ENCODE data around the gene CEBPZOS.
"Not testable (repeated sequence)": the region's sequence is repeated elsewhere in the genome, so short reads cannot be mapped to it uniquely, and the experiment has no call there.

Gene CEBPZOS

DNA sequence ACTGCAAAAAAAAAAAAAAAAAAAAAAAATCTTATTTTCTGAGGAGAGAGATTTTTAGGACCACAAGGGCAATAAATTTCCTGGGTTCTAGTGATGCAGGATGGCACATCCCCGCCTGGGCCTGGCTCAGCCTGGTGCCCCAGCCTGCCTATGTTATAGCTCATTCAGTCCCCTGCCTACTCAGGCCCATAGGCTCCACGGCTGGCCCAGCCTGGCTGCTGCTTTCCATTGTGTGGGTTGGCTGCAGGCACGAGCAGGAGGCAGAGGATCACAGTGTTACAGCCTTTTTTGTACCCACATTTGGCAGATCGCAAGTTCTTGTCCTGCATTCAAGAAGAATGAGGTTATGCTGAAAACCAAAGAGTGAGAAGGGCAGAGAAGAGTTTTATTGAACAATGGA is 5.0 kb upstream of the CEBPZOS start:
- DNase-seq (ENCODE audit: low read depth) = no peak

DNA sequence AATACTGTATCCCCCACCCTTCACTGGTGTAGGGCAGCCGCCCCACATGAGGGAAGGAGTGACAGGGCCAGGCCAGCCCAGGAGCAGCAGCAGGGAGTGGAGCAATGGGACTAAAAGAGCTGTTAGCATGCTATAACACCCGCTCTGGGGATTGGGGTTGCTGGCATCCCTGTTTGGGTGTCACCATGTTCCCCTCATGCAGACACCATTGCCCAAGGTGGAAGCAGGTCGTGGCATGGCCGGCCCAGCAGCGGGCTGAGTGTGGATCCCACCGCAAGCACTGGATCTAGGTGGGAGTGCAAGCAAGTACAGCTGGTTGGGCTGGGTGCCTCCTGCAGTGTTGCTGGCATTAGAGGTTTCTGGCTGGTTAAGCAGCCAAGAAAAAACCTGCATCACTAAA is 4.5 kb upstream of the CEBPZOS start:
- no peak for DNase-seq (ENCODE audit: low read depth)

DNA sequence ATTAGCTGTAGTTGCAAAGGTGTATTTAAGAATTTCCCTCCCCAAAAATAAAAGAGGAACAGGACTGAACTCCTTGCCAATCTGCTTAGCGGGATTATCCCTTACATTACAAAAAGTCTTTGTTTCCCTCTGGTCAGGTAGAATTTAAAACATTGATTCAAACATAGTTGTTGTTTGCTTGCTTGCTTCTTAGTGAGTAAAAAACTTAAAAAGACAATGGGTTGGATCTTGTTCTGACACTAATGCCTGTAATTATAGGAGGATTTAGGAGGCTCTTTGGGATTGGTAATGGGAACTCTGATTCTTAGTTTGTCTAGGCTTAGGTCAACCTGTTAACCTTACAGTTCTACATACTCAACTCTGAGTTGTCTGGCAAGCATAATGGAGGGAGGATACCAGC is 3.7 kb upstream of the CEBPZOS start:
- no peak for DNase-seq (ENCODE audit: low read depth)

- DNase-seq (ENCODE audit: low read depth) = not testable (repeated sequence)
These were observed 405 bp upstream of the CEBPZOS start for GRCh38 chr2:37195862-37196319.

- no peak for DNase-seq (ENCODE audit: low read depth)
These were observed 2.4 kb downstream of the CEBPZOS start for GRCh38 chr2:37198681-37199065.

GRCh38 chr2:37201208-37201607 is 4.9 kb downstream of the CEBPZOS start:
- DNase-seq (ENCODE audit: low read depth) = no peak

GRCh38 chr2:37201766-37202165 is 5.5 kb downstream of the CEBPZOS start:
- peak; percentile 71 for DNase-seq (ENCODE audit: low read depth)

GRCh38 chr2:37203708-37204107 is 7.4 kb downstream of the CEBPZOS start:
- no peak for DNase-seq (ENCODE audit: low read depth)

- not testable (repeated sequence) for DNase-seq (ENCODE audit: low read depth)
These were observed 8.9 kb downstream of the CEBPZOS start for GRCh38 chr2:37205071-37205661.

DNA sequence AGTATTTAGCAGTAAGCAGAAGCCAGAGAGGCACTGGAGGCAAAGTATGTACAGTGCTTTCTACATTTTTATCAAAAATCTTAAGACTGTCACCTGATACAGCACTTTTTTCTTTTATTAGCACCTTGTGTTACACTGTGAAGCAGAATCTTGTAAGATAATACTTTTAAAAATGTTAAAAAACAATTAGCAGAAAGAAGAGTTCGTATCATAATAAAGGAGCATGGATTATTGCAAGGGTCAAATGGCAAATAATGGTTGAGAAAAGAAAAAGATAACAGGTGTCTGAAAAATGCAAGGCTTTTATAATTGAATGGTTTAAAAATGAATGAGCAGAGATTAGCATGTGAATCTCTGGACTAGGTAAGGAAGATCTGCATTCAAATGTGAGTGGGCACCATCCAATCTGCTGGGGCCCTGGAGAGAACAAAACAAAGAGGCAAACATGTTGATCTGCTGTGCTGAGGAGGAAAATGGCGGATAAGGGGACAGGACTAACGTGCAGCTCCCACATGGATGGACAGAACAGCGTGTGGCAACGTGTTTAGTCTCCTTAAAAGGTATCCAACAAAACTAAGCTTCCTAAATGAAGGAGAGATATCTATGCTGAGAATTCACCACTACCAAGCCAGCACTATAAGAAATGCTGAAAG is 9.5 kb downstream of the CEBPZOS start:
- DNase-seq (ENCODE audit: low read depth) = no peak

DNA sequence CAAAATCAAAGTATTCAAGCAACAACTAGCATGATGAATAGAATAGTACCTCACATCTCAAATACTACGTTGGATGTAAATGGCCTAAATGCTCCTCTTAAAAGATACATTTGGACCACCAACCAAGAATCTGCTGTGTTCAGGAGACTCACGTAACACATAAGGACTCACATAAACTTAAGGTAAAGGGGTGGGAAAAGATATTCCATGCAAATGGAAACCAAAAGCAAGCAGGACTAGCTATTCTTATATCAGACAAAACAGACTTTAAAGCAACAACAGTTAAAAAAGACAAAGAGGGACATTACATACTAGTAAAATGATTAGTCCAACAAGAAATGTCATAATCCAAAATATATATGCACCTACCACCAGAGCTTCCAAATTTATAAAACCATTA is 10.5 kb downstream of the CEBPZOS start:
- not testable (repeated sequence) for DNase-seq (ENCODE audit: low read depth)

DNA sequence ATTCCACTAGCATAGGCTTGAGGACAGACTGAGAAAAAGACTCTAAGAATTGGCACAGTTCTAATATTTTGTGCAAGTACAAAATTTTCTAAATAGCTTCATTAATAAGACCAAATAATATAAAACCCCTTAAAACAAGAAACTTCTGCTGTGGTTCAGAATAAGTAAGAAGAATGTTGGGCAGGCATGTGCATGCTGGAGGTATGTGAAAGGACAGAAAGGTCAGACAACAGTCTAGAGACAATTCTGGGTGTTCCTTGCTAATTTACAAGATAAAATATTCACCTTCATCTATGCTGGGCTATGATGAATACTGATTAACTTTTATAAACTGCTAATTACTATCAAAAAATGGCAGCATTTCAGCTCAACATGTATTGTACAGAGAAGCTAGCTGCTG is 14.9 kb downstream of the CEBPZOS start:
- no peak for DNase-seq (ENCODE audit: low read depth)

GRCh38 chr2:37211939-37212338 is 15.6 kb downstream of the CEBPZOS start:
- no peak for DNase-seq (ENCODE audit: low read depth)

- no peak for DNase-seq (ENCODE audit: low read depth)
These were observed 19.0 kb downstream of the CEBPZOS start for GRCh38 chr2:37215250-37215649.

- DNase-seq (ENCODE audit: low read depth) = no peak
These were observed 22.8 kb downstream of the CEBPZOS start for GRCh38 chr2:37219046-37219445.

- DNase-seq (ENCODE audit: low read depth) = no peak
These were observed 26.8 kb downstream of the CEBPZOS start for GRCh38 chr2:37223131-37223530.

DNA sequence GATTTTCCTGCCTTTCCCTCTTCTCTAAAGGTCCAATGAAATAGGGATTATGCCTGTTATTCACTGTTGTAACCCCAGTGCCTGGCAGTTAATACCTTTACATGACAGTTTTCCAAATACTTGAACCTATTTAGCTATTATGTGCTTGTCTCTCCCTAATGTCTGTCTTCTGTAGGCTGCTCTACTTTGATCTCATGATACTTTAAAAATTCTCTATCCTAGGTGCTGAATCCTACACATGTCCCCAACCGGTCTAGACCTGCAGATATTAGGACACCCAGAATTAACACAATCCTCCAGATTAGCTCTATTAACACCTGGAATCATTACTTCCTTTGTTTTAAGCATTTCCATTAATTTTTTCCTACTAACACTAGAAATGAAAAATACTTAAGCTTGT is 27.8 kb downstream of the CEBPZOS start:
- no peak for DNase-seq (ENCODE audit: low read depth)

DNA sequence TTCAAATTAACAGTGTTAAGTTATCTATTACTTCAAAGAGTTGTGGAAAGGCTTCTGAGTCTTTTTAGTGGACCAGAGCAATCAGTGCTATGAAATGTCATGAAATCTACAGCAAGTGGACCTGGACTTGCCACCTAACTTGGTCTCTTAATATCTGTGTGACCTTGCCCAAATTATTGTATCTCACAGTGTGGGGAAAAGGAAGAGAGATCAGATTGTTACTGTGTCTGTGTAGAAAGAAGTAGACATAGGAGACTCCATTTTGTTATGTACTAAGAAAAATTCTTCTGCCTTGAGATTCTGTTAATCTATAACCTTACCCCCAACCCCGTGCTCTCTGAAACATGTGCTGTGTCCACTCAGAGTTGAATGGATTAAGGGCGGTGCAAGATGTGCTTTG is 28.8 kb downstream of the CEBPZOS start:
- not testable (repeated sequence) for DNase-seq (ENCODE audit: low read depth)

DNA sequence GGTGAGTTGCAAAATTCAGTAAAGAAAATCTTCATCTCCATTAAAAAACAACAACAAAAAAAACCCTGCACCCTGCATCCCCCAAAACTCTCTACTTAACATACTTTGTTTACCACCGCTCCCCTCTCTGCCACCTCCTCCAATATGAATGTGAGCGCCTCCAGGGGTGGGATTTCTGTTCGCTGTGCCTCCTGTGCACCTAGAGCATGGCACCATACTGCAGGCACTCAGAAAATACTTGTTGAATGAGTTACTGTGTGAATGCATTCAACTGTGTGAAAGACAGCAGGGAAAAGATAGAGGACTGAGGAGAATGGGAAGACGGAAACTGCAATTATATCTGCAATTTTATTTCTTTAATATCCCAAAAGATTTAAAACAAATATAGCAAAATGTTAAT is 30.6 kb downstream of the CEBPZOS start:
- no peak for DNase-seq (ENCODE audit: low read depth)

DNA sequence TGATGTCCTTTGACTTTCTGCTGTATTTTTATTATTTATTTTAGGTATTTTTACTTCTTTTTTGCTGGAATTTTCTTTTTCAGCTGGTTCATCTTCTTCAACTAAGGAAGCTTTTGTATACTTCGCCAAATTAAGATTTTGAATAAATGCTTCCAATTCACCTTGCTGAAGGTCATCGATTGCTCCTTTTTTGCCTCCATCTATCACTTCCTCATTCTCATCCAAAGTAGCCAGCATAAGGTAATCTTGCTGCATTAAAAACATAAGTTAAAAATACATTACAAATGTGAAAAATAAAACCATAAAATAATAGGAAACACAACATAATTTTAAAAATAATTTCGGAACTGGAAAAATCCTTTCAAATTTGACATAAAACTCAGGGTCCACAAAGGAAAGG is 32.5 kb downstream of the CEBPZOS start:
- DNase-seq (ENCODE audit: low read depth) = no peak

GRCh38 chr2:37230581-37230980 is 34.3 kb downstream of the CEBPZOS start:
- DNase-seq (ENCODE audit: low read depth) = peak; percentile 37

DNA sequence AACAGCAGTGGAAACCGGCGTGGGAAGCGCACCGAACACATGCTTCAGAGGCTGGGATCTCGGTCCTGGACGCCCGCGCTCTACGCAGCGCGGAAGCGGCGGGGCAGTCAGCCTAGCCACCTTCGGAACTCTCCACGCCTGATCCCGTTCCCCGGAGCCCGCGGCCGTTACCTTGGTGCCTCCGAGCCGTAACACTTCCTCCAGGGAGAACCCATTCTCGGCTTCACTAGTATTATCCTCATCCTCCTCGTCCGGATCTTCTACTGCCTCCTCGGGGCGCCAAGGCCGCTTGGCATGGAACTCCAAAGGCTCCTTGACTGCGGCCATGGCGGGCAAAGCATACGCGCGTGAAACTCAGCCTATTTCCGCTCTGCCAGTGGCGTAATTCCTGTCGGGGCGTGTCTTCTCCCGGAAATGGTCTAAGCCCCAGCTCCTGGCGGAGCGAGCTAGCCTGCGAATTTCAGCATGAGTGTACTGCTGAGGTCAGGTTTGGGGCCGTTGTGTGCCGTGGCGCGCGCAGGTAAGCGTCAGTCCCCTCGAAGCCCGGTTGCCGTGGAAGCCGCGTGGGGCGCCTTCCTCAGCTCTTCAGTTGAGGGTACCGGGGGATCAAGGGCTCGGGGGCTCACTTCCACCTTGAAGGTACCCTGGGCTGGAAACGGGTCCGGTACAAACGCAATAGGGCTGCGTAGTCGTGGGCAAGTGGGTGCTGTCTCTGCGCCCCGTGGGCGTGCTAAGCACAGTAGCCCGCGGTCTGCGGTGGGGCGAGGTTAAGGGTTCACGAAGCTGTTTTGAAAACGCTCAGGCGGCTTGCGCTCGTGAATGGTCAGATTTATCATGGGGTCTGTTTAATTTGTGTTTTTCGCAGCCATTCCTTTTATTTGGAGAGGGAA is 35.2 kb downstream of the CEBPZOS start, which contains the start of the genes CEBPZ and NDUFAF7:
Gene CEBPZ, minus strand, starts transcription at position 356 of the 890 bp plus-strand sequence. Its CDS starts 29 bp downstream, at position 327.
Gene NDUFAF7, plus strand, starts transcription at position 418 of the 890 bp plus-strand sequence. Its CDS starts 48 bp downstream, at position 466.
- peak; percentile 96 for DNase-seq (ENCODE audit: low read depth)

All from ELR (cell line).